Transverse colon (tissue), 4 donors: ENCODE measurements around the gene SERPINB10. TPM values are rescaled to one million over a fixed set of nuclear protein-coding genes. Genes with fewer than 3 reads are reported as not detected.

Experiments used
- DNase-seq: peaks from one replicate; pipeline ENCODE4 v3.0.0-alpha.2; 2019
- H3K27ac ChIP-seq, 4 donors: fragments of 200-600 bp; sonication (generic); 2 replicates each; pipeline ENCODE4 v1.5.1; 2016 to 2018; ENCODE audit warnings: inconsistent platforms in 4 of 4
- H3K27me3 ChIP-seq: fragments of 200-600 bp; sonication (generic); 2 replicates; pipeline ENCODE4 v1.5.1; 2017; ENCODE audit warnings: inconsistent platforms
- H3K36me3 ChIP-seq, 4 donors: fragments of 200-600 bp; sonication (generic); 2 replicates each; pipeline ENCODE4 v1.5.1; 2017 to 2019; ENCODE audit warnings: inconsistent platforms in 4 of 4
- H3K4me1 ChIP-seq, 4 donors: fragments of 200-600 bp; sonication (generic); 2 replicates each; pipeline ENCODE4 v1.5.1; 2017 to 2020; ENCODE audit warnings: inconsistent platforms in 4 of 4
- H3K4me3 ChIP-seq, 4 donors: fragments of 200-600 bp; sonication (generic); 1 replicate in 1 of 4; 2 replicates in 3 of 4; pipeline versions ENCODE4 v1.5.1 to v1.6.1; 2017 to 2019; ENCODE audit warnings: inconsistent platforms in 4 of 4
- H3K9me3 ChIP-seq, 2 donors: fragments of 200-600 bp; sonication (generic); 2 replicates each; pipeline ENCODE4 v1.5.1; 2017 to 2019; ENCODE audit warnings: inconsistent platforms in 2 of 2
- EP300 ChIP-seq: sonication (generic); formaldehyde crosslinking; IDR thresholded peaks from one replicate; pipeline ENCODE4 v1.6.1; 2017; ENCODE audit warnings: antibody characterized with exemption, low read depth
- POLR2A ChIP-seq: fragments of 450-650 bp; IDR thresholded peaks from one replicate; pipeline ENCODE4 v1.6.1; 2016; ENCODE audit warnings: antibody characterized with exemption, mild to moderate bottlenecking, moderate library complexity
- POLR2AphosphoS5 ChIP-seq, 3 donors: sonication (generic); formaldehyde crosslinking; IDR thresholded peaks; one replicate each; pipeline ENCODE4 v1.6.1; 2016; ENCODE audit warnings: antibody characterized with exemption in 3 of 3
- WGBS, 2 donors: methylation state at CpG; one replicate each; pipeline ENCODE4 v1.1.5; 2018; ENCODE audit warnings: low coverage in 1 of 2; 5-methylcytosine and 5-hydroxymethylcytosine counted together
- in situ Hi-C, 4 donors: fragments of 200-750 bp; cut with MboI; loops; one replicate each; pipeline versions ENCODE4 v1.15.0 to v1.15.1; 2017; ENCODE audit warnings: low sequenced_read_pairs in 3 of 4, low pct_ligation_motif_present in 1 of 4, low pct_unique_long_range_greater_than_20kb in 1 of 4
- intact Hi-C: fragments of 100-400 bp; cut with DNase I; formaldehyde crosslinking; loops from one replicate; pipeline ENCODE4 v1.15.1; 2023; ENCODE audit warnings: low total_unique reads
- total RNA-seq, 4 donors: library from RNA; depleted of rRNA; stranded (reverse); fragments of >200 nt; gene quantifications; one replicate each; pipeline ENCODE4 v1.1.0, GENCODE V29; 2016
- TF ChIP-seq, protein P1 (sequence below), 5 experiments: fragments of 200-600 bp in 3 of 5; fragments of 450-650 bp in 2 of 5; sonication (generic) in 3 of 5; IDR thresholded peaks; 1 replicate in 2 of 5; 2 replicates in 3 of 5; pipeline ENCODE4 v1.5.1; 2016 to 2017; ENCODE audit warnings: antibody characterized with exemption in 5 of 5, inconsistent platforms in 3 of 5, mild to moderate bottlenecking in 2 of 5, moderate library complexity in 1 of 5

Gene SERPINB10
- total RNA-seq, 4 donors from 2014 or later, result not detected

DNA sequence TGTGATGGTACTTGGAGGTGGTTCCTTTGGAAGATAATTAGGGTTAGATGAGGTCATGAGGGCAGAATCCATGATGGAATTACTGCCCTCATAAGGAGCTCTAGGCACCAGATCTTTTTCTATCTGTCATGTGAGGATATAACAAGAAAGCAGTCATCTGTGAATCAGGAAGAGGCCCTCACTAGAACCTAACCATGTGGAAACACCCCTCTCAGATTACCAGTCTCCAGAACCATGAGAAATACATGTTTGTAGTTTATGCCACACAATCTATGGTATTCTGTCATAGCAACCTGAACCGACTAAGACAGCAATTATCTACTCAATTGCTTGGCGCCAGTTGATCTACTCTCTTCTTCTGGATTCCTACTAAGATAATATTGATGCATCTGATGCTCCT is 2.4 kb upstream of the SERPINB10 start:
- in situ Hi-C loops (no loop called here), intact Hi-C loops (no loop called here)
- no peaks in the 10 kb centered on the region for H3K27me3 ChIP-seq
- H3K27ac ChIP-seq, result no peak overlapping the region
- H3K4me3 ChIP-seq, result no peak overlapping the region
- TF ChIP-seq, protein P1, sequence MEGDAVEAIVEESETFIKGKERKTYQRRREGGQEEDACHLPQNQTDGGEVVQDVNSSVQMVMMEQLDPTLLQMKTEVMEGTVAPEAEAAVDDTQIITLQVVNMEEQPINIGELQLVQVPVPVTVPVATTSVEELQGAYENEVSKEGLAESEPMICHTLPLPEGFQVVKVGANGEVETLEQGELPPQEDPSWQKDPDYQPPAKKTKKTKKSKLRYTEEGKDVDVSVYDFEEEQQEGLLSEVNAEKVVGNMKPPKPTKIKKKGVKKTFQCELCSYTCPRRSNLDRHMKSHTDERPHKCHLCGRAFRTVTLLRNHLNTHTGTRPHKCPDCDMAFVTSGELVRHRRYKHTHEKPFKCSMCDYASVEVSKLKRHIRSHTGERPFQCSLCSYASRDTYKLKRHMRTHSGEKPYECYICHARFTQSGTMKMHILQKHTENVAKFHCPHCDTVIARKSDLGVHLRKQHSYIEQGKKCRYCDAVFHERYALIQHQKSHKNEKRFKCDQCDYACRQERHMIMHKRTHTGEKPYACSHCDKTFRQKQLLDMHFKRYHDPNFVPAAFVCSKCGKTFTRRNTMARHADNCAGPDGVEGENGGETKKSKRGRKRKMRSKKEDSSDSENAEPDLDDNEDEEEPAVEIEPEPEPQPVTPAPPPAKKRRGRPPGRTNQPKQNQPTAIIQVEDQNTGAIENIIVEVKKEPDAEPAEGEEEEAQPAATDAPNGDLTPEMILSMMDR (IDR thresholded peaks at IDR 0.05), result no peak
- TF ChIP-seq EP300, result no peak
- no peak for TF ChIP-seq POLR2A
- TF ChIP-seq POLR2AphosphoS5 (IDR thresholded peaks at IDR 0.05), result no peak
- no peaks in the 10 kb centered on the region for H3K36me3 ChIP-seq
- 85 to 100% methylated on average over 1 to 2 of the region's 2 CpGs for WGBS, 2 donors
- H3K4me1 ChIP-seq, result no peaks in the 10 kb centered on the region
- H3K9me3 ChIP-seq, result no peaks in the 10 kb centered on the region
- DNase-seq, result no peak

GRCh38 chr18:63906056-63906455 is 1.7 kb upstream of the SERPINB10 start:
- no peaks in the 10 kb centered on the region for H3K9me3 ChIP-seq
- in situ Hi-C loops, result no loop called here
- intact Hi-C loops, result no loop called here
- no peak overlapping the region for H3K4me3 ChIP-seq
- H3K36me3 ChIP-seq, result no peaks in the 10 kb centered on the region
- TF ChIP-seq POLR2AphosphoS5 (IDR thresholded peaks at IDR 0.05) (no peak), POLR2A (no peak), EP300 (no peak)
- TF ChIP-seq, protein P1 (IDR thresholded peaks at IDR 0.05), result no peak
- H3K27ac ChIP-seq, result no peak overlapping the region
- no peak for DNase-seq
- WGBS, 2 donors, result 83 to 92% methylated on average over 1 of the region's 1 CpG
- H3K27me3 ChIP-seq, result no peaks in the 10 kb centered on the region
- no peaks in the 10 kb centered on the region for H3K4me1 ChIP-seq

DNA sequence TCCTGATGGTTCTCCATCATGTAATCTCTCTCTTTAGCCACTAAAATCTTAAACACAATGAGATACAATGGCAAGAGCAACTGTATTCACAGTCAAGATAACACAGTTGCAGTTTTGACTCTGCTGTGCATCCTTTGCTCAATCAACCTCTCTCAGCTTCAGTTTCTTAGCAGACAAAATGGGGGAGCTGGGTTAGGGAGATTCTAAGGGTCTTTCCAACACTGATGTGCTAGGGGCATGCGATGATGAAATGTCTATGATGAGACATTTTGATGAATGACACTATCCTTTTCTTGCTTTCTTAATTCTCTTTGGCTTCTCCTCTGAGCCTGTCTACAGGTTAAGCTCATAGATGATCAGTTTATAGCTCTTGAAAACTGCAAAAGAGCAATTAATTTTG is 1.1 kb downstream of the SERPINB10 start:
- Histone ChIP-seq H3K4me1 (no peaks in the 10 kb centered on the region), H3K27me3 (no peaks in the 10 kb centered on the region), H3K36me3 (no peaks in the 10 kb centered on the region), H3K4me3 (no peak overlapping the region), H3K9me3 (no peaks in the 10 kb centered on the region), H3K27ac (no peak overlapping the region)
- TF ChIP-seq POLR2AphosphoS5 (IDR thresholded peaks at IDR 0.05) (no peak), EP300 (no peak), POLR2A (no peak)
- TF ChIP-seq, protein P1 (IDR thresholded peaks at IDR 0.05), result no peak
- DNase-seq, result no peak
- intact Hi-C loops (no loop called here), in situ Hi-C loops (no loop called here)
- 75 to 82% methylated on average over 1 of the region's 1 CpG for WGBS, 2 donors

DNA sequence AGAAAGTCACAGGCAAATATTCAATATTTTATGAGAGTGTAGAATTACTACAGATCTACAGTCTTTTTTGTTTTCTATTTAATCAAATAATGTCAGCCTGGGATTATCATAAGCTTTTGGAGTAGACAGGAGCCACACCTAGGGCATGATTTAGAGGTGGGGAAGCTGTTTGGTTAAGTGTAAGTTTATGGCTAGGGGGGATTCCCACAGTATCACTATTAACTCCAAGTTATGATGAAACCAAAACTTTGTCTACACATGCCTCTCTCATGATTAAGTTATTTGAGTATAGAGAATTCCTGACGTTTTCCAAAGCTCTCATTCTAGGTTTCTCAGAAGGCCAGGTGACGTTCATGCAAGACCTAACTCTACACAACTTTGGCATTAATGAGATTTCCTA is 2.1 kb downstream of the SERPINB10 start:
- intact Hi-C loops, result no loop called here
- Histone ChIP-seq H3K27me3 (no peaks in the 10 kb centered on the region), H3K36me3 (no peaks in the 10 kb centered on the region), H3K9me3 (no peaks in the 10 kb centered on the region), H3K27ac (no peak overlapping the region), H3K4me1 (no peaks in the 10 kb centered on the region), H3K4me3 (no peak overlapping the region)
- no peak for DNase-seq
- in situ Hi-C loops, result no loop called here
- no peak for TF ChIP-seq POLR2A
- no peak for TF ChIP-seq POLR2AphosphoS5 (IDR thresholded peaks at IDR 0.05)
- TF ChIP-seq, protein P1 (IDR thresholded peaks at IDR 0.05), result no peak
- no peak for TF ChIP-seq EP300
- 47 to 50% methylated on average over 2 of the region's 2 CpGs for WGBS, 2 donors
